AG09309 (cell line): ENCODE results near the gene IDUA.

Experiments used
- DNase-seq: peaks from one replicate; pipeline ENCODE4 v3.0.0-alpha.2; 2010; ENCODE audit warnings: low read depth
- H3K4me3 ChIP-seq: 2 replicates; pipeline ENCODE4 v1.5.1; 2011; ENCODE audit warnings: mild to moderate bottlenecking, low read depth, low read length, moderate library complexity; ENCODE audit not compliant: control insufficient read depth
- TF ChIP-seq, protein P1 (sequence below): IDR thresholded peaks from 2 replicates; pipeline ENCODE4 v1.5.1; 2011; ENCODE audit warnings: mild to moderate bottlenecking, low read depth, low read length, inconsistent platforms; ENCODE audit not compliant: insufficient read depth, control insufficient read depth; ENCODE audit errors: missing control alignments

Gene IDUA

DNA sequence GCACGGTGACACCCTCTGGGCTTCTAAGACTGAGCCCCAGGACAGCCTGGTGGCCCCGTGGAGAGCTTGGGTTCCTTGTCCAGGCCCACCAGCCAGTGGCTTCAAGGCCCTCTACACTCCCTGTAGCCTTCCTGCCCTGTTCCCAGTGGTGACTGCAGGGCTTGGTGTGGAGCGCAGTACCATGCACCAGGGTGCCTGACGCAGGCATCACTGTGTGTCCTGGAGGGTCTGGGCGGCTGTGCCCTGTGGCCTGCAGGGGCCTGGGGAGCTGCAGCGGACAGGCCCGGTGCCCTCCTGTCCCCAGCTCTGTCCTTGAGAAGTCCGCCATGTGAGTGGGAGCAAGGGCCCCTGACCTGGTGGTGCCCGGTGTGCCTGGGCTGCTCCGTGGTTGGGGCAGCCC lies 28.9 kb downstream of the IDUA start:
- DNase-seq = no peak
- no peak overlapping the region for H3K4me3 ChIP-seq
- TF ChIP-seq, protein P1, sequence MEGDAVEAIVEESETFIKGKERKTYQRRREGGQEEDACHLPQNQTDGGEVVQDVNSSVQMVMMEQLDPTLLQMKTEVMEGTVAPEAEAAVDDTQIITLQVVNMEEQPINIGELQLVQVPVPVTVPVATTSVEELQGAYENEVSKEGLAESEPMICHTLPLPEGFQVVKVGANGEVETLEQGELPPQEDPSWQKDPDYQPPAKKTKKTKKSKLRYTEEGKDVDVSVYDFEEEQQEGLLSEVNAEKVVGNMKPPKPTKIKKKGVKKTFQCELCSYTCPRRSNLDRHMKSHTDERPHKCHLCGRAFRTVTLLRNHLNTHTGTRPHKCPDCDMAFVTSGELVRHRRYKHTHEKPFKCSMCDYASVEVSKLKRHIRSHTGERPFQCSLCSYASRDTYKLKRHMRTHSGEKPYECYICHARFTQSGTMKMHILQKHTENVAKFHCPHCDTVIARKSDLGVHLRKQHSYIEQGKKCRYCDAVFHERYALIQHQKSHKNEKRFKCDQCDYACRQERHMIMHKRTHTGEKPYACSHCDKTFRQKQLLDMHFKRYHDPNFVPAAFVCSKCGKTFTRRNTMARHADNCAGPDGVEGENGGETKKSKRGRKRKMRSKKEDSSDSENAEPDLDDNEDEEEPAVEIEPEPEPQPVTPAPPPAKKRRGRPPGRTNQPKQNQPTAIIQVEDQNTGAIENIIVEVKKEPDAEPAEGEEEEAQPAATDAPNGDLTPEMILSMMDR = no peak

DNA sequence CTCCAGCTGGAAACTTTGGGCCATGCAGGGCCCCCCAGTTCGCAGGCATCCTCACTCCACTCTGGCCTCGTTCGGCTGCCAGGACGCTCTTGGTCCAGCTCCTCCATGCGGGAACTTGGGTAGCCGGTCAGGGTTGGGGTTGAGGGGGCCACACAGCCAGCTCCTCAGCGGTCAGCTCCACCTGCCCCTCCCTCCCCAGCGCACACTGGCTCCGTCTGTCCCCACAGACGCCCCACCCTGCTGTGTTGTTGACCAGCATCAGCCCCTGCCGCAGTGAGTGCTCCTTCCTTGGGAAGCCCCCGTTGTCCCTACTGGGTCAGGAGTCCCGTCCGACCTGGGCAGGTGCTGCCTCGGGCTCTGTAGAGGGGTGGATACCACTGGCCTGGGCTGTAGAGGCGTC lies 30.4 kb downstream of the IDUA start:
- no peak overlapping the region for H3K4me3 ChIP-seq
- TF ChIP-seq, protein P1 = no peak
- DNase-seq = no peak

DNA sequence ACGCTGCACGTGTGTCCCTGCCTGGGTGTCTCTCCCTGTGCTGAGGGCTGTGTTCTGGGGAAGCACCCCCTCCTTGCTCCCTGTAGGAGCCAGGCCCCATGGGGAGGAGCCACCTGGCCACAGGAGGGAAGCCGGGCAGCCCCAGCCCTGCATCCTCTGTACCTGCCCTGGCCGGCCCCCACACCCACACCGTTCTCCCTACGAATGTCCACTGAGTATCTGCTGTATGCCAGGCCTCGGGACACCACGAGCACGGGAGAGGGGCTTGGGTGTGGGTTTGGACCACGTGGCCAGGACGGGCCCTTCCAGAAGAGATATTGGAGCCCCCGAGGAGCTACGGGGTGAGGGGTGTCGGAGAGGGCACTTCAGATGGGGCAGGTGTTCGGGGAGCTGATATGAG lies 30.9 kb downstream of the IDUA start:
- DNase-seq = no peak
- TF ChIP-seq, protein P1 = no peak
- H3K4me3 ChIP-seq = no peak overlapping the region

DNA sequence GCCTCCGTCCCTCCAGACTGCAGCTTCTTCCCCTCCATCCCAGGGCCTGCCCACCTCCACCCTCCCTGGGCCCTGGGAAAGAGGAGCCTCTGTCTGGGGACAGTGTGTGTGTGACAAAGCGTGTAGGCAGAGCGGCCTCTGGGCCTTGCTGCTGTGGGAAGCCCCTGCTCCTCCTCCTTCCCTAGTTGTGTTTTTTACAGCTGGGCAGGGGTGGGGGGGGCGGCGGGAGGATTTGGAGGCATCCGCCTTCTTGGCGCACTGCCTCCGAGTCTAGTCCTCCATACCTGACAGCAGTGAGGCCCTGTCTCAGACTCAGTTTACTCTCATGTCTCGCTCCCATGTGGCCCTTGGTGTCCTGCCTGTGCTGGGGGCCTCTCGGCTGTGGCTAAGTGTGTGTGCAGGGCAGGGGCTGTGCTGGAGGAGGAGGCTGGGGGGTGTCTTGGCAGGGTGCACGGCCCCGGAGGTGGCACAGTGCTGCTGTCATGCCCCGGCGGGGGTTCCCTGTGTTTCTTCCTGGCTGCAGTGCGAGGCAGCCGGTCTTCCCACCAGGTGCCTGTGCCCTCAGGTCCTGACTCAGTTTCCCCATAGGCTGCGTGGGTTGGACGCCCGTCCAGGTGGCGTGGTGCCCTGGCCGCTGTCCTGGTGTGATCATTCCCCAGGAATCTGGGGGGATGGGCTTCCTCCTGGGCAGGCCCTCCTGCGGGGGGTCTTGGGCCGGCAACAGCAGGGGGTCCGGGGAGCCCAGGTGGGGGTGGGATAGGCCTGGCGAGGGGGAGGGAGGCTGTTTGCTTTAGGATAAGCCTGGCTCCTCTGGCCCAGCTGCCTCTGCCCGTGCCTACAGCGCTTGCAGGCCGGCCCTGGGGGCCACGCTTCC lies 31.5 kb downstream of the IDUA start:
- H3K4me3 ChIP-seq = no peak overlapping the region
- DNase-seq = no peak
- TF ChIP-seq, protein P1 = no peak

DNA sequence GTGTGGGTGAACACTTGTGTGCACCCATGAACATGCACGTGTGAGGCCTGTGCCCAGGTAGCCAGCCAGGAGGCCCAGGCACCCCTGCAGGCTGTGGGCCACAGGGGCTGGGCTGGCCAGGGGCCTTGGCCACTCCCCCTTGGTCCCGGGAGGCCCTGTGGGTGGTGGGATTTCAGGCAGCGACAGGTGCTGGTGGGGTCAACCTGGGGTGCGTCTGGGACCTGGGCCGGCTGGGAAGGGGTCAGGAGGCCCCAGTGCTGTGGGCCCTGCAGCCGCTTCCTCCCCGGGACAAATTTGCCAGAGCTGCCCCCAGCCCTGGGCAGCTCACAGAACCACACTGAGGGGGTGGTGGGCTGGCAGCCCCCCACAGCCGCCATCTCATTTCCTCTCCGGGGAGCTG lies 32.5 kb downstream of the IDUA start:
- DNase-seq = no peak
- TF ChIP-seq, protein P1 = no peak
- H3K4me3 ChIP-seq = no peak overlapping the region

DNA sequence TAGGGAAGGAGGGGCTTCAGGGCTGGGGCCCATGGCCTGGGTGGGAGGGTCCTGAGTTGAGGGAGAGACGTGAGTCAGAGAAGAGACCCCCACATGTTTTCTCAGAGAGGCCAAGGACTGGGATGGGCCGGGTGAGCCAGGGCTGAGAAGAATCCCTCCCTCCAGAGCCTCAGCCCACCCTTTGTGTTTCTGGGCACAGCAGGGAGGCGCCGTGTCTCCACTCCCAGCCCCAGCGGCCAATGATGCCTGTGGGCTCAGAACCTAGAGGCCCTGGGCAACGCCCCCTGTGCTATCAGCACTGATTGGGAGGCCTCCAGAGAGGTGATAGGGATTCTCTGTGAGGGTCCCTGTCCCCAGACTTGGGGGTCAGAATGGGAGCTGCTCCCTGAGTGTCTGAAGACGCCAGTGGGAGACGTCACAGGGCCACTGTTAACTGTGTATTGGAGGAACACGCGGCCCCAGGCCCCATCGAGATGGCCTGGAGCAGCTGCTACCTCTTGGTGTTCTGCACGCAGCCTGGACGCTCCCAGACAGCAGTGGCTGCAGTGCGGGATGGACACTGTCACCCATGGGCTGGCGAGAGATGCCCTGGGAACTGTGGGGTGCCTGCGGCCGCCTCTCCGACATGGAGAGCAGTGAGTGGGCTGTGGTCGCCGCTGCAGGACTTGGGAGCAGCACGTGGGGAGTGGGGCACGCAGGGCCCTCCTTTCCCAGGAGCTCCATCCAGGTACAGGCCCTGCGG lies 33.1 kb downstream of the IDUA start:
- no peak for DNase-seq
- no peak overlapping the region for H3K4me3 ChIP-seq
- TF ChIP-seq, protein P1 = no peak
